IMR-90 (cell line): Measurements from ENCODE around the gene AEN.

Experiments
- CEBPB ChIP-seq: IDR thresholded peaks from 2 replicates; pipeline ENCODE4 v1.6.1; 2012; ENCODE audit warnings: low read depth, low read length, improper control_type of control experiment
- CHD1 ChIP-seq: IDR thresholded peaks from 2 replicates; pipeline ENCODE4 v1.6.1; 2012; ENCODE audit warnings: low read depth, low read length, improper control_type of control experiment
- ELK1 ChIP-seq: fragments of 150-350 bp; IDR thresholded peaks from 2 replicates; pipeline ENCODE4 v1.6.1; 2016; ENCODE audit warnings: low read depth, mild to moderate bottlenecking, low read length, moderate library complexity, borderline replicate concordance
- MAZ ChIP-seq: IDR thresholded peaks from 2 replicates; pipeline ENCODE4 v1.6.1; 2012; ENCODE audit warnings: low read depth, mild to moderate bottlenecking, low read length, improper control_type of control experiment, moderate library complexity, borderline replicate concordance
- MXI1 ChIP-seq: IDR thresholded peaks from 2 replicates; pipeline ENCODE4 v1.6.1; 2012; ENCODE audit warnings: low read depth, mild to moderate bottlenecking, low read length, moderate library complexity, borderline replicate concordance
- POLR2A ChIP-seq: IDR thresholded peaks from 2 replicates; pipeline ENCODE4 v1.6.1; 2012; ENCODE audit warnings: mild to moderate bottlenecking, low read depth, low read length
- RAD21 ChIP-seq: IDR thresholded peaks from 2 replicates; pipeline ENCODE4 v1.6.1; 2012; ENCODE audit warnings: low read length, improper control_type of control experiment
- RCOR1 ChIP-seq: IDR thresholded peaks from 2 replicates; pipeline ENCODE4 v1.6.1; 2012; ENCODE audit warnings: mild to moderate bottlenecking, low read length, improper control_type of control experiment; ENCODE audit not compliant: insufficient replicate concordance
- RFX5 ChIP-seq: IDR thresholded peaks from 2 replicates; pipeline ENCODE4 v1.8.0; 2012; ENCODE audit warnings: low read depth, mild to moderate bottlenecking, low read length, moderate library complexity
- SMC3 ChIP-seq: fragments of 150-350 bp; IDR thresholded peaks from 2 replicates; pipeline ENCODE4 v1.6.1; 2016; ENCODE audit warnings: low read depth, mild to moderate bottlenecking, antibody characterized with exemption, low read length, moderate library complexity
- USF2 ChIP-seq: fragments of 150-350 bp; IDR thresholded peaks from 2 replicates; pipeline ENCODE4 v1.6.1; 2017; ENCODE audit warnings: mild to moderate bottlenecking, antibody characterized with exemption, low read length, low read depth
- TF ChIP-seq, protein P1 (sequence below): conservative IDR thresholded peaks from 2 replicates; pipeline ENCODE4 v1.5.1; 2012; ENCODE audit warnings: mild to moderate bottlenecking, low read depth, low read length, improper control_type of control experiment

GRCh38 chr15:88628018-88628654, 7.0 kb downstream of the AEN start:
- TF ChIP-seq, protein P1, sequence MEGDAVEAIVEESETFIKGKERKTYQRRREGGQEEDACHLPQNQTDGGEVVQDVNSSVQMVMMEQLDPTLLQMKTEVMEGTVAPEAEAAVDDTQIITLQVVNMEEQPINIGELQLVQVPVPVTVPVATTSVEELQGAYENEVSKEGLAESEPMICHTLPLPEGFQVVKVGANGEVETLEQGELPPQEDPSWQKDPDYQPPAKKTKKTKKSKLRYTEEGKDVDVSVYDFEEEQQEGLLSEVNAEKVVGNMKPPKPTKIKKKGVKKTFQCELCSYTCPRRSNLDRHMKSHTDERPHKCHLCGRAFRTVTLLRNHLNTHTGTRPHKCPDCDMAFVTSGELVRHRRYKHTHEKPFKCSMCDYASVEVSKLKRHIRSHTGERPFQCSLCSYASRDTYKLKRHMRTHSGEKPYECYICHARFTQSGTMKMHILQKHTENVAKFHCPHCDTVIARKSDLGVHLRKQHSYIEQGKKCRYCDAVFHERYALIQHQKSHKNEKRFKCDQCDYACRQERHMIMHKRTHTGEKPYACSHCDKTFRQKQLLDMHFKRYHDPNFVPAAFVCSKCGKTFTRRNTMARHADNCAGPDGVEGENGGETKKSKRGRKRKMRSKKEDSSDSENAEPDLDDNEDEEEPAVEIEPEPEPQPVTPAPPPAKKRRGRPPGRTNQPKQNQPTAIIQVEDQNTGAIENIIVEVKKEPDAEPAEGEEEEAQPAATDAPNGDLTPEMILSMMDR: no peak
- TF ChIP-seq RAD21: no peak
- no peak for TF ChIP-seq RFX5
- no peak for TF ChIP-seq POLR2A
- no peak for TF ChIP-seq RCOR1
- no peak for TF ChIP-seq USF2
- TF ChIP-seq SMC3: no peak
- no peak for TF ChIP-seq CHD1
- no peak for TF ChIP-seq MXI1
- TF ChIP-seq ELK1: no peak
- no peak for TF ChIP-seq MAZ
- TF ChIP-seq CEBPB: no peak
